GM12801 (cell line): Measurements from ENCODE around the gene DPH2.

ENCODE experiments used
- CTCF ChIP-seq: IDR thresholded peaks from one replicate; pipeline ENCODE4 v1.5.1; 2011; ENCODE audit warnings: control low read depth; ENCODE audit not compliant: insufficient read length; ENCODE audit errors: extremely low read depth

The DPH2 gene

GRCh38 chr1:43979261-43979527, 9.4 kb downstream of the DPH2 start:
- no peak for TF ChIP-seq CTCF

- no peak for TF ChIP-seq CTCF
Measured at GRCh38 chr1:43979528-43980254, 9.9 kb downstream of the DPH2 start.

- no peak for TF ChIP-seq CTCF
Measured at GRCh38 chr1:43980255-43981134, 10.7 kb downstream of the DPH2 start.

- no peak for TF ChIP-seq CTCF
Measured at GRCh38 chr1:43981135-43981491, 11.3 kb downstream of the DPH2 start.

GRCh38 chr1:43981636-43982035, 11.8 kb downstream of the DPH2 start:
- TF ChIP-seq CTCF = no peak

- TF ChIP-seq CTCF = no peak
Measured at GRCh38 chr1:43982241-43982640, 12.4 kb downstream of the DPH2 start.

- no peak for TF ChIP-seq CTCF
Measured at GRCh38 chr1:43982808-43983207, 13.0 kb downstream of the DPH2 start.
